GM23338 (cell line): ENCODE measurements around the gene NUFIP2. TPM values are rescaled to one million over a fixed set of nuclear protein-coding genes. Genes with fewer than 3 reads are reported as not detected.

Experiments
- ATAC-seq: fragments of 200-7000 bp; cut with Tn5 transposase; 3 replicates; pipeline ENCODE4 v1.9.1; 2020
- DNase-seq: peaks from one replicate; pipeline ENCODE4 v3.0.0-alpha.2; 2015; ENCODE audit warnings: low spot score
- H2AFZ ChIP-seq: fragments of 200-600 bp; sonication (generic); 2 replicates; pipeline ENCODE4 v1.8.0; 2016; ENCODE audit warnings: antibody characterized with exemption, mild to moderate bottlenecking, moderate library complexity
- H3F3A ChIP-seq: fragments of 200-600 bp; sonication (generic); replicated peaks from 2 replicates; pipeline ENCODE4 v1.8.0; 2017; ENCODE audit warnings: antibody characterized with exemption, mixed run types, low read depth
- H3K27ac ChIP-seq: fragments of 200-600 bp; sonication (generic); 2 replicates; pipeline ENCODE4 v1.6.1; 2016; ENCODE audit warnings: low read depth
- H3K27me3 ChIP-seq: fragments of 200-600 bp; sonication (generic); 2 replicates; pipeline ENCODE4 v1.8.0; 2016; ENCODE audit warnings: mild to moderate bottlenecking, mixed run types, moderate library complexity; ENCODE audit not compliant: insufficient read depth
- H3K36me3 ChIP-seq: fragments of 200-600 bp; sonication (generic); 2 replicates; pipeline ENCODE4 v1.8.0; 2016; ENCODE audit warnings: mild to moderate bottlenecking; ENCODE audit not compliant: insufficient read depth
- H3K4me1 ChIP-seq: fragments of 200-600 bp; sonication (generic); 2 replicates; pipeline ENCODE4 v1.8.0; 2016; ENCODE audit warnings: mild to moderate bottlenecking, moderate library complexity; ENCODE audit not compliant: insufficient read depth
- H3K4me2 ChIP-seq: fragments of 200-600 bp; sonication (generic); 2 replicates; pipeline ENCODE4 v1.7.1; 2017; ENCODE audit warnings: mixed run types
- H3K4me3 ChIP-seq: fragments of 200-600 bp; sonication (generic); 2 replicates; pipeline ENCODE4 v1.6.1; 2016; ENCODE audit warnings: mixed run types
- H3K79me2 ChIP-seq: fragments of 200-600 bp; sonication (generic); replicated peaks from 2 replicates; pipeline ENCODE4 v1.8.0; 2017; ENCODE audit warnings: mild to moderate bottlenecking; ENCODE audit not compliant: insufficient read depth
- H3K9me2 ChIP-seq: fragments of 200-600 bp; sonication (generic); 2 replicates; pipeline ENCODE4 v1.8.0; 2017; ENCODE audit not compliant: insufficient read depth
- H4K20me1 ChIP-seq: fragments of 200-600 bp; sonication (generic); replicated peaks from 2 replicates; pipeline ENCODE4 v1.8.0; 2017; ENCODE audit warnings: mild to moderate bottlenecking; ENCODE audit not compliant: insufficient read depth
- H3K27ac Mint-ChIP-seq: 2 replicates; pipeline ENCODE4 v1.8.0; 2020; ENCODE audit warnings: inconsistent platforms, mild to moderate bottlenecking, moderate library complexity, mixed read lengths
- H3K27me3 Mint-ChIP-seq: 3 replicates; pipeline ENCODE4 v1.8.0; 2022; ENCODE audit warnings: low read depth, mild to moderate bottlenecking, moderate library complexity, mixed read lengths, inconsistent platforms; ENCODE audit not compliant: insufficient read depth, poor library complexity
- H3K36me3 Mint-ChIP-seq: 3 replicates; pipeline ENCODE4 v1.8.0; 2021; ENCODE audit warnings: low read depth, mild to moderate bottlenecking, inconsistent platforms, moderate library complexity, mixed read lengths
- H3K4me1 Mint-ChIP-seq: 3 replicates; pipeline ENCODE4 v1.8.0; 2020; ENCODE audit warnings: mild to moderate bottlenecking, inconsistent platforms, mixed read lengths
- H3K4me3 Mint-ChIP-seq: 3 replicates; pipeline ENCODE4 v1.8.0; 2021; ENCODE audit warnings: moderate library complexity, mild to moderate bottlenecking, inconsistent platforms, mixed read lengths
- H3K9me3 Mint-ChIP-seq: 3 replicates; pipeline ENCODE4 v1.8.0; 2020; ENCODE audit warnings: moderate library complexity, mild to moderate bottlenecking, inconsistent platforms, mixed read lengths
- CREB1 ChIP-seq: fragments of 250-450 bp; sonication (Bioruptor Pico); IDR thresholded peaks from 2 replicates; pipeline ENCODE4 v1.5.0; 2020; ENCODE audit warnings: low read depth, mild to moderate bottlenecking, moderate library complexity
- CTCF ChIP-seq, 2 experiments: fragments of 200-600 bp in 1 of 2; sonication (generic) in 1 of 2; conservative IDR thresholded peaks; 2 replicates each; pipeline versions ENCODE4 v1.5.1 to v1.6.1; 2016 to 2017; ENCODE audit warnings: antibody characterized with exemption in 2 of 2, low read depth in 2 of 2, mild to moderate bottlenecking in 2 of 2, moderate library complexity in 1 of 2
- ETS1 ChIP-seq: IDR thresholded peaks from 2 replicates; pipeline ENCODE4 v1.6.1; 2016; ENCODE audit warnings: antibody characterized with exemption
- JUNB ChIP-seq: IDR thresholded peaks from one replicate; pipeline ENCODE4 v1.6.1; 2016; ENCODE audit warnings: antibody characterized with exemption; ENCODE audit not compliant: unreplicated experiment
- POLR2AphosphoS5 ChIP-seq: IDR thresholded peaks from 2 replicates; pipeline ENCODE4 v1.6.1; 2016; ENCODE audit warnings: antibody characterized with exemption, low read depth
- REST ChIP-seq: IDR thresholded peaks from one replicate; pipeline ENCODE4 v1.6.1; 2018; ENCODE audit warnings: antibody characterized with exemption; ENCODE audit not compliant: unreplicated experiment
- ZNF114 ChIP-seq: fragments of 250-450 bp; sonication (Bioruptor Pico); IDR thresholded peaks from 2 replicates; pipeline ENCODE4 v1.5.0; 2020; ENCODE audit warnings: mild to moderate bottlenecking, moderate library complexity
- ZNF331 ChIP-seq: fragments of 250-450 bp; sonication (Bioruptor Pico); IDR thresholded peaks from 2 replicates; pipeline ENCODE4 v1.5.0; 2020; ENCODE audit warnings: low read depth, mild to moderate bottlenecking, moderate library complexity
- ZNF462 ChIP-seq: fragments of 250-450 bp; sonication (Bioruptor Pico); IDR thresholded peaks from 2 replicates; pipeline ENCODE4 v1.5.0; 2020; ENCODE audit warnings: mild to moderate bottlenecking, moderate library complexity
- polyA plus RNA-seq: library from polyadenylated mRNA; unstranded; fragments of >200 nt; fragmentation: Nextera tagmentation; extraction: Ambion mirVana; gene quantifications from 2 replicates; pipeline ENCODE4 v1.2.1, GENCODE V29; 2016
- total RNA-seq: library from RNA; depleted of rRNA; stranded (reverse); fragments of >200 nt; shearing (Covaris generic); gene quantifications from 2 replicates; pipeline ENCODE4 v1.2.3, GENCODE V29; 2014

NUFIP2 gene
- total and polyA plus RNA-seq, 2 experiments from 2014 or later: 22.2 to 88.5 TPM

- no peak for TF ChIP-seq REST
- TF ChIP-seq CREB1 (CRISPR knock-in tag): no peak
These were observed 28.4 kb upstream of the NUFIP2 start (continued) for GRCh38 chr17:29322363-29322762.

GRCh38 chr17:29303386-29303785 lies 9.4 kb upstream of the NUFIP2 start:
- Histone ChIP-seq H4K20me1 (no peaks in the 10 kb centered on the region), H3K36me3 (no peaks in the 10 kb centered on the region), H3K4me3 (no peak overlapping the region), H3K4me2 (no peak overlapping the region), H3K27ac (no peak overlapping the region), H3K27me3 (no peaks in the 10 kb centered on the region), H3F3A (no peaks in the 10 kb centered on the region), H2AFZ (no peak overlapping the region), H3K79me2 (no peaks in the 10 kb centered on the region), H3K9me2 (no peaks in the 10 kb centered on the region), H3K4me1 (no peaks in the 10 kb centered on the region)
- ATAC-seq (no peak), DNase-seq (no peak)
- Mint-ChIP-seq H3K9me3 (no peaks in the 10 kb centered on the region), H3K36me3 (no peaks in the 10 kb centered on the region), H3K27ac (no peak overlapping the region), H3K4me3 (no peak overlapping the region), H3K27me3 (peaks cover 1% of the 10 kb centered on the region), H3K4me1 (no peaks in the 10 kb centered on the region)
- TF ChIP-seq ZNF462 (CRISPR knock-in tag): no peak
- TF ChIP-seq CTCF (conservative IDR thresholded peaks at IDR 0.05; ENCODE audit: low read depth in 2 of 2): no peak
- no peak for TF ChIP-seq CREB1 (CRISPR knock-in tag)
- no peak for TF ChIP-seq POLR2AphosphoS5
- TF ChIP-seq ETS1: no peak
- TF ChIP-seq ZNF114 (CRISPR knock-in tag): no peak
- no peak for TF ChIP-seq REST
- TF ChIP-seq JUNB: no peak
- no peak for TF ChIP-seq ZNF331 (CRISPR knock-in tag)
